Peyer's patch (tissue), 4 donors: ENCODE measurements around the gene GPC6. TPM values are rescaled to one million over a fixed set of nuclear protein-coding genes. Genes with fewer than 3 reads are reported as not detected.

Experiments used
- DNase-seq, 3 donors: peaks; one replicate each; pipeline ENCODE4 v3.0.0-alpha.2; 2017 to 2019
- H3K27ac ChIP-seq, 4 donors: fragments of 200-600 bp; sonication (generic); one replicate each; pipeline ENCODE4 v1.5.1; 2016 to 2019
- H3K27me3 ChIP-seq, 2 donors: fragments of 200-600 bp; sonication (generic); one replicate each; pipeline ENCODE4 v1.5.1; 2019
- H3K36me3 ChIP-seq, 3 donors: fragments of 200-600 bp; sonication (generic); one replicate each; pipeline ENCODE4 v1.5.1; 2016 to 2019
- H3K4me1 ChIP-seq, 4 donors: fragments of 200-600 bp; sonication (generic); one replicate each; pipeline ENCODE4 v1.5.1; 2016 to 2019
- H3K4me3 ChIP-seq, 4 donors: fragments of 200-600 bp; sonication (generic); 1 replicate in 3 of 4; 2 replicates in 1 of 4; pipeline ENCODE4 v1.5.1; 2016 to 2019; ENCODE audit warnings: mild to moderate bottlenecking in 1 of 4
- H3K9me3 ChIP-seq, 4 donors: fragments of 200-600 bp; sonication (generic); one replicate each; pipeline ENCODE4 v1.5.1; 2016 to 2019; ENCODE audit warnings: mild to moderate bottlenecking in 1 of 4
- CTCF ChIP-seq, 6 experiments: fragments of 450-650 bp in 4 of 6; fragments of 200-600 bp in 2 of 6; sonication (generic) in 1 of 6; IDR thresholded peaks; one replicate each; pipeline ENCODE4 v1.5.1; 2017 to 2019; ENCODE audit warnings: antibody characterized with exemption in 6 of 6, mild to moderate bottlenecking in 3 of 6, moderate library complexity in 1 of 6
- POLR2A ChIP-seq, 2 donors: fragments of 450-650 bp; IDR thresholded peaks; one replicate each; pipeline ENCODE4 v1.5.1; 2017; ENCODE audit warnings: antibody characterized with exemption in 2 of 2, mild to moderate bottlenecking in 2 of 2, moderate library complexity in 2 of 2
- total RNA-seq, 4 donors: library from RNA; depleted of rRNA; stranded (reverse); fragments of >200 nt; gene quantifications; one replicate each; pipeline ENCODE4 v1.1.0, GENCODE V29; 2016

GPC6 gene
- total RNA-seq, 4 donors from 2014 or later = 1.6 to 13.2 (median 2.6) TPM

- H3K9me3 ChIP-seq = no peaks in the 10 kb centered on the region
- no peak for DNase-seq
- no peaks in the 10 kb centered on the region for H3K36me3 ChIP-seq
- no peaks in the 10 kb centered on the region for H3K4me1 ChIP-seq
- no peak overlapping the region for H3K4me3 ChIP-seq
- H3K27ac ChIP-seq = no peak overlapping the region
- TF ChIP-seq POLR2A (IDR thresholded peaks at IDR 0.05) (no peak), CTCF (IDR thresholded peaks at IDR 0.05) (no peak)
- H3K27me3 ChIP-seq = no peaks in the 10 kb centered on the region
These were observed 839.1 kb downstream of the GPC6 start for GRCh38 chr13:94065741-94066140.

GRCh38 chr13:94073007-94073744 lies 846.6 kb downstream of the GPC6 start:
- Histone ChIP-seq H3K9me3 (peaks cover 0 to 5% (median 0%) of the 10 kb centered on the region in 4 donors), H3K27me3 (no peaks in the 10 kb centered on the region), H3K4me1 (no peaks in the 10 kb centered on the region), H3K27ac (no peak overlapping the region), H3K4me3 (no peak overlapping the region), H3K36me3 (no peaks in the 10 kb centered on the region)
- no peak for DNase-seq
- TF ChIP-seq CTCF (IDR thresholded peaks at IDR 0.05) (no peak), POLR2A (IDR thresholded peaks at IDR 0.05) (no peak)

GRCh38 chr13:94079876-94080275 lies 853.3 kb downstream of the GPC6 start:
- H3K9me3 ChIP-seq = peaks cover 0 to 5% (median 0%) of the 10 kb centered on the region in 4 donors
- no peak overlapping the region for H3K27ac ChIP-seq
- no peak overlapping the region for H3K4me3 ChIP-seq
- H3K36me3 ChIP-seq = no peaks in the 10 kb centered on the region
- TF ChIP-seq CTCF (IDR thresholded peaks at IDR 0.05) (no peak), POLR2A (IDR thresholded peaks at IDR 0.05) (no peak)
- no peaks in the 10 kb centered on the region for H3K4me1 ChIP-seq
- DNase-seq = no peak
- H3K27me3 ChIP-seq = no peaks in the 10 kb centered on the region

- no peaks in the 10 kb centered on the region for H3K4me1 ChIP-seq
- H3K36me3 ChIP-seq = no peaks in the 10 kb centered on the region
- TF ChIP-seq CTCF (IDR thresholded peaks at IDR 0.05) (no peak), POLR2A (IDR thresholded peaks at IDR 0.05) (no peak)
- no peak overlapping the region for H3K27ac ChIP-seq
- no peaks in the 10 kb centered on the region for H3K27me3 ChIP-seq
- H3K4me3 ChIP-seq = no peak overlapping the region
- H3K9me3 ChIP-seq = peaks cover 0 to 5% (median 0%) of the 10 kb centered on the region in 4 donors
- no peak for DNase-seq
These were observed 853.9 kb downstream of the GPC6 start for GRCh38 chr13:94080527-94080926.

- Histone ChIP-seq H3K27ac (no peak overlapping the region), H3K9me3 (no peaks in the 10 kb centered on the region), H3K4me1 (no peaks in the 10 kb centered on the region), H3K36me3 (no peaks in the 10 kb centered on the region), H3K27me3 (no peaks in the 10 kb centered on the region), H3K4me3 (no peak overlapping the region)
- TF ChIP-seq CTCF (IDR thresholded peaks at IDR 0.05) (no peak), POLR2A (IDR thresholded peaks at IDR 0.05) (no peak)
- DNase-seq = no peak
These were observed 860.5 kb downstream of the GPC6 start for GRCh38 chr13:94087100-94087499.
